GM23338 (cell line): ENCODE results near the gene PNPO.

ENCODE experiments used
- CTCF ChIP-seq, 2 experiments: fragments of 200-600 bp in 1 of 2; sonication (generic) in 1 of 2; conservative IDR thresholded peaks; 2 replicates each; pipeline versions ENCODE4 v1.5.1 to v1.6.1; 2016 to 2017; ENCODE audit warnings: antibody characterized with exemption in 2 of 2, low read depth in 2 of 2, mild to moderate bottlenecking in 2 of 2, moderate library complexity in 1 of 2
- JUNB ChIP-seq: IDR thresholded peaks from one replicate; pipeline ENCODE4 v1.6.1; 2016; ENCODE audit warnings: antibody characterized with exemption; ENCODE audit not compliant: unreplicated experiment
- POLR2AphosphoS5 ChIP-seq: IDR thresholded peaks from 2 replicates; pipeline ENCODE4 v1.6.1; 2016; ENCODE audit warnings: antibody characterized with exemption, low read depth

DNA sequence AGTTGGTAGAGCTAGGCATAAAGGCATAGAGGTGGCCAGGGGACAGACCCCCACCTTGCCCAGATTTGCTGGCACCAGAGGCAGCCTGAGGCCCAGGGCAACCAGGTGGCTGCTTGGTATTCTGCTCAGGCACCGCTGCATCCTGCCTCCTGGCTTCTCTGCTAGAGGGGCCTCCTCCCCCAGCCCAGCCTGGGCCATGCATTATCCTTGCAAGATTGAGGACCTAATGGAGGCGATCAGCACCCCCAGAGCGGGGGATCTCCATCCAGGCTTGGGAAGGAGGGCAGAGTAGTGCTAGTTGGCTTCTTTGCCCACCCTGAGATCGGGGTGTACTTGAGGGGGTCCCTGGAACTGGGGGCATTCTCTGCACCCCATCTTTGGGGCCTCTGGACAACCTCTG, 53.4 kb downstream of the PNPO start:
- TF ChIP-seq CTCF (conservative IDR thresholded peaks at IDR 0.05; ENCODE audit: low read depth in 2 of 2) (no peak), POLR2AphosphoS5 (no peak), JUNB (no peak)
